Memory B cell (primary cell): ENCODE results near the gene ZNF283.
"Not testable (repeated sequence)": the region's sequence is repeated elsewhere in the genome, so short reads cannot be mapped to it uniquely, and the experiment has no call there.

Experiments
- ATAC-seq: fragments of 150-1000 bp; cut with Tn5 transposase; 2 replicates; pipeline ENCODE4 v1.10.0; 2021; ENCODE audit warnings: low read depth, mild to moderate bottlenecking, moderate library complexity
- DNase-seq, 2 donors: peaks; one replicate each; pipeline ENCODE4 v3.0.0; 2022; ENCODE audit warnings: low spot score in 2 of 2
- H3K27ac Mint-ChIP-seq: one replicate; pipeline ENCODE4 v1.8.0; 2022; ENCODE audit warnings: mild to moderate bottlenecking, moderate library complexity, mixed read lengths
- H3K27me3 Mint-ChIP-seq: one replicate; pipeline ENCODE4 v1.8.0; 2022; ENCODE audit warnings: mixed read lengths
- H3K36me3 Mint-ChIP-seq: one replicate; pipeline ENCODE4 v1.8.0; 2022; ENCODE audit warnings: mild to moderate bottlenecking, mixed read lengths
- H3K4me1 Mint-ChIP-seq: one replicate; pipeline ENCODE4 v1.8.0; 2022; ENCODE audit warnings: mixed read lengths
- H3K4me3 Mint-ChIP-seq: one replicate; pipeline ENCODE4 v1.8.0; 2022; ENCODE audit warnings: mild to moderate bottlenecking, moderate library complexity, mixed read lengths
- H3K9me3 Mint-ChIP-seq: one replicate; pipeline ENCODE4 v1.8.0; 2022; ENCODE audit warnings: mixed read lengths

ZNF283 gene

GRCh38 chr19:43858174-43858573, 31.1 kb downstream of the ZNF283 start:
- ATAC-seq: no peak
- DNase-seq: no peak
- H3K27ac Mint-ChIP-seq: no peak overlapping the region
- no peaks in the 10 kb centered on the region for H3K27me3 Mint-ChIP-seq
- H3K36me3 Mint-ChIP-seq: peaks cover 7% of the 10 kb centered on the region
- H3K4me1 Mint-ChIP-seq: no peaks in the 10 kb centered on the region
- no peak overlapping the region for H3K4me3 Mint-ChIP-seq
- H3K9me3 Mint-ChIP-seq: peaks cover 27% of the 10 kb centered on the region

GRCh38 chr19:43866923-43867322, 39.8 kb downstream of the ZNF283 start:
- not testable (repeated sequence) for H3K27ac Mint-ChIP-seq, DNase-seq, ATAC-seq, H3K36me3 Mint-ChIP-seq, H3K4me3 Mint-ChIP-seq, H3K27me3 Mint-ChIP-seq, H3K4me1 Mint-ChIP-seq
- H3K9me3 Mint-ChIP-seq: peaks cover 11% of the 10 kb centered on the region

GRCh38 chr19:43872547-43873336, 45.6 kb downstream of the ZNF283 start:
- Mint-ChIP-seq H3K27me3 (no peaks in the 10 kb centered on the region), H3K36me3 (peaks cover 30% of the 10 kb centered on the region), H3K4me1 (no peaks in the 10 kb centered on the region), H3K4me3 (no peak overlapping the region), H3K9me3 (peaks cover 20% of the 10 kb centered on the region), H3K27ac (no peak overlapping the region)
- DNase-seq (no peak), ATAC-seq (no peak)

GRCh38 chr19:43880483-43880882, 53.4 kb downstream of the ZNF283 start:
- Mint-ChIP-seq H3K27ac (no peak overlapping the region), H3K4me1 (no peaks in the 10 kb centered on the region), H3K4me3 (no peak overlapping the region), H3K27me3 (no peaks in the 10 kb centered on the region), H3K36me3 (peaks cover 52% of the 10 kb centered on the region), H3K9me3 (peaks cover 29% of the 10 kb centered on the region)
- DNase-seq (no peak), ATAC-seq (no peak)

- no peak for ATAC-seq
- Mint-ChIP-seq H3K27me3 (no peaks in the 10 kb centered on the region), H3K9me3 (peaks cover 32% of the 10 kb centered on the region), H3K27ac (no peak within 1 kb of the TSS), H3K36me3 (peaks cover 48% of the 10 kb centered on the region), H3K4me3 (no peak within 1 kb of the TSS), H3K4me1 (no peaks in the 10 kb centered on the region)
- DNase-seq: no peak
These were observed 56.7 kb downstream of the ZNF283 start, which contains the start of gene ZNF404 for GRCh38 chr19:43883864-43884263. TSS of gene ZNF404 (minus strand) at chr19:43883964.

GRCh38 chr19:43895727-43896308, 68.7 kb downstream of the ZNF283 start:
- DNase-seq: no peak
- H3K4me3 Mint-ChIP-seq: no peak overlapping the region
- H3K36me3 Mint-ChIP-seq: peaks cover 30% of the 10 kb centered on the region
- H3K4me1 Mint-ChIP-seq: no peaks in the 10 kb centered on the region
- H3K27ac Mint-ChIP-seq: no peak overlapping the region
- no peak for ATAC-seq
- H3K27me3 Mint-ChIP-seq: no peaks in the 10 kb centered on the region
- H3K9me3 Mint-ChIP-seq: peaks cover 6% of the 10 kb centered on the region
